Glutamatergic neuron (in vitro differentiated cells): ENCODE measurements around the gene OSBPL1A. TPM values are rescaled to one million over a fixed set of nuclear protein-coding genes. Genes with fewer than 3 reads are reported as not detected.

Experiments
- DNase-seq: peaks from one replicate; pipeline ENCODE4 v3.0.0; 2022
- H3K27ac Mint-ChIP-seq: one replicate; pipeline ENCODE4 v1.8.0; 2020; ENCODE audit warnings: mild to moderate bottlenecking, mixed read lengths, inconsistent platforms; ENCODE audit not compliant: unreplicated experiment
- H3K27me3 Mint-ChIP-seq: one replicate; pipeline ENCODE4 v1.8.0; 2020; ENCODE audit warnings: mild to moderate bottlenecking, moderate library complexity, mixed read lengths, inconsistent platforms; ENCODE audit not compliant: unreplicated experiment
- H3K36me3 Mint-ChIP-seq: one replicate; pipeline ENCODE4 v1.8.0; 2020; ENCODE audit warnings: mild to moderate bottlenecking, mixed read lengths, inconsistent platforms; ENCODE audit not compliant: unreplicated experiment
- H3K4me1 Mint-ChIP-seq: one replicate; pipeline ENCODE4 v1.8.0; 2020; ENCODE audit warnings: mild to moderate bottlenecking, low read depth, mixed read lengths, inconsistent platforms; ENCODE audit not compliant: unreplicated experiment
- H3K4me3 Mint-ChIP-seq: one replicate; pipeline ENCODE4 v1.8.0; 2020; ENCODE audit warnings: mild to moderate bottlenecking, mixed read lengths, inconsistent platforms; ENCODE audit not compliant: unreplicated experiment
- H3K9me3 Mint-ChIP-seq: one replicate; pipeline ENCODE4 v1.8.0; 2020; ENCODE audit warnings: mild to moderate bottlenecking, moderate library complexity, mixed read lengths, inconsistent platforms; ENCODE audit not compliant: unreplicated experiment
- total RNA-seq: library from RNA; stranded (reverse); fragmentation: NEBNext Ultra II Directional; extraction: Animal tissue kit (Norgen Biotek cat#: 25700); gene quantifications from one replicate; pipeline ENCODE4 v1.2.1, GENCODE V29; 2021; ENCODE audit not compliant: unreplicated experiment
- TF ChIP-seq, protein P1 (sequence below): fragments of 200-600 bp; sonication (generic); IDR thresholded peaks from one replicate; pipeline ENCODE4 v1.5.0; 2021; ENCODE audit not compliant: partially characterized antibody, unreplicated experiment

Gene OSBPL1A
- total RNA-seq, 1 donor from 2014 or later = 27.5 TPM

GRCh38 chr18:24426073-24426397 is 28.4 kb upstream of the OSBPL1A start:
- peak overlapping the region; percentile 89 for H3K4me3 Mint-ChIP-seq
- H3K27ac Mint-ChIP-seq = peak overlapping the region; percentile 0
- no peak for DNase-seq
- H3K9me3 Mint-ChIP-seq = peaks cover 3% of the 10 kb centered on the region
- peaks cover 12% of the 10 kb centered on the region for H3K4me1 Mint-ChIP-seq
- H3K36me3 Mint-ChIP-seq = no peaks in the 10 kb centered on the region
- H3K27me3 Mint-ChIP-seq = no peaks in the 10 kb centered on the region
- TF ChIP-seq, protein P1, sequence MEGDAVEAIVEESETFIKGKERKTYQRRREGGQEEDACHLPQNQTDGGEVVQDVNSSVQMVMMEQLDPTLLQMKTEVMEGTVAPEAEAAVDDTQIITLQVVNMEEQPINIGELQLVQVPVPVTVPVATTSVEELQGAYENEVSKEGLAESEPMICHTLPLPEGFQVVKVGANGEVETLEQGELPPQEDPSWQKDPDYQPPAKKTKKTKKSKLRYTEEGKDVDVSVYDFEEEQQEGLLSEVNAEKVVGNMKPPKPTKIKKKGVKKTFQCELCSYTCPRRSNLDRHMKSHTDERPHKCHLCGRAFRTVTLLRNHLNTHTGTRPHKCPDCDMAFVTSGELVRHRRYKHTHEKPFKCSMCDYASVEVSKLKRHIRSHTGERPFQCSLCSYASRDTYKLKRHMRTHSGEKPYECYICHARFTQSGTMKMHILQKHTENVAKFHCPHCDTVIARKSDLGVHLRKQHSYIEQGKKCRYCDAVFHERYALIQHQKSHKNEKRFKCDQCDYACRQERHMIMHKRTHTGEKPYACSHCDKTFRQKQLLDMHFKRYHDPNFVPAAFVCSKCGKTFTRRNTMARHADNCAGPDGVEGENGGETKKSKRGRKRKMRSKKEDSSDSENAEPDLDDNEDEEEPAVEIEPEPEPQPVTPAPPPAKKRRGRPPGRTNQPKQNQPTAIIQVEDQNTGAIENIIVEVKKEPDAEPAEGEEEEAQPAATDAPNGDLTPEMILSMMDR = no peak

- Mint-ChIP-seq H3K4me3 (no peak overlapping the region), H3K36me3 (no peaks in the 10 kb centered on the region), H3K27me3 (no peaks in the 10 kb centered on the region), H3K4me1 (peaks cover 5% of the 10 kb centered on the region), H3K9me3 (peaks cover under 1% of the 10 kb centered on the region), H3K27ac (no peak overlapping the region)
- no peak for DNase-seq
- TF ChIP-seq, protein P1 = no peak
Measured at GRCh38 chr18:24421831-24422230, 24.2 kb upstream of the OSBPL1A start.

DNA sequence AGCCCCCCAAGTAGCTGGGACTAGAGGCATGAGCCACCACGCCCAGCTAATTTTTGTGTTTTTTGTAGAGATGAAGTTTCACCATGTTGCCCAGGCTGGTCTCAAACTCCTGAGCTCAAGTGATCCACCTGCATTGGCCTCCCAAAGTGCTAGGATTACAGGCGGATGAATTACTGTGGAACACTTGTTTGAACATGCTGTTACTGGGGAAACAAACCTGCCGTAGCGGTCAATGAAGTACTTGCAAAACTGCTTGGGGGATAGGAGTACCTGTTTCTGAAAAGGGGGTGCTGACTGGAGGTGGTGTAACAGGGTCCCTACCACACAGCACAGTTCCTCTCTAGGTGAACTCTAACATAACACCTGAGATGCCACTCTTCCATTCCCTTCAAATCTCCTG is 22.9 kb upstream of the OSBPL1A start:
- Mint-ChIP-seq H3K27me3 (no peaks in the 10 kb centered on the region), H3K4me3 (no peak overlapping the region), H3K4me1 (peaks cover 1% of the 10 kb centered on the region), H3K36me3 (no peaks in the 10 kb centered on the region), H3K27ac (no peak overlapping the region), H3K9me3 (no peaks in the 10 kb centered on the region)
- no peak for DNase-seq
- TF ChIP-seq, protein P1 = no peak

DNA sequence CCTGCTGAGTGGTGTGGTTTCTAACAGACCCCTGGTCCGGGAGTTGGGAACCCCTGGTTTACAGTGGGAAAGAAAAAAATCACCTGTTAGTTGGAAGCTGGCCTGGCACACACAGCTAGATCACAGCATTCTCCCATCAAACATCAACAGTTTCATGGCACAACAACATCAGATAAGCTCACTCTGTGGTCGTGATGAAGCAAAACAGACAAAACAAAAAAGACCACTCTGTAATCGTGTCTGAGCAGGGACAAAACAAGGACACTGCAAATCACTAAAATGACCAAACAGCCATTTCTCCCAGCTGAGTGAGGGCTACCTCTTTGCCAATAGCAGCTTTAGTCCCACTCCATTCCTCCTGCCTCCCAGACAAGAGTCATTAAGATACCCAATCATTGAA is 19.9 kb upstream of the OSBPL1A start:
- no peak overlapping the region for H3K4me3 Mint-ChIP-seq
- peaks cover 4% of the 10 kb centered on the region for H3K4me1 Mint-ChIP-seq
- no peaks in the 10 kb centered on the region for H3K27me3 Mint-ChIP-seq
- no peak for DNase-seq
- no peak overlapping the region for H3K27ac Mint-ChIP-seq
- no peaks in the 10 kb centered on the region for H3K9me3 Mint-ChIP-seq
- no peaks in the 10 kb centered on the region for H3K36me3 Mint-ChIP-seq
- TF ChIP-seq, protein P1 = no peak

GRCh38 chr18:24414349-24415003 is 16.9 kb upstream of the OSBPL1A start:
- H3K9me3 Mint-ChIP-seq = no peaks in the 10 kb centered on the region
- no peak for DNase-seq
- TF ChIP-seq, protein P1 = no peak
- no peaks in the 10 kb centered on the region for H3K36me3 Mint-ChIP-seq
- no peaks in the 10 kb centered on the region for H3K27me3 Mint-ChIP-seq
- peaks cover 4% of the 10 kb centered on the region for H3K4me1 Mint-ChIP-seq
- no peak overlapping the region for H3K4me3 Mint-ChIP-seq
- no peak overlapping the region for H3K27ac Mint-ChIP-seq
